Activated naive CD4-positive, alpha-beta T cell treated with anti-CD3 and anti-CD28 coated beads, Interleukin-2, amount 10 ng/mL, durations not matched to agents 7 days and 5 days (primary cell): ENCODE data around the gene DDX49.

ENCODE experiments used
- CTCF ChIA-PET: fragments of 350-600 bp; sonication (Branson Sonifier 250); formaldehyde crosslinking; loops from one replicate; lab custom pipeline; 2021; ENCODE audit warnings: antibody characterized with exemption; lab: Charles Lee
- DNase-seq: peaks from one replicate; pipeline ENCODE4 v3.0.0-alpha.2; 2020
- H3K27ac Mint-ChIP-seq: one replicate; pipeline ENCODE4 v1.8.0; 2021; ENCODE audit warnings: mild to moderate bottlenecking, moderate library complexity, mixed read lengths
- H3K27me3 Mint-ChIP-seq: one replicate; pipeline ENCODE4 v1.8.0; 2021; ENCODE audit warnings: mild to moderate bottlenecking, mixed read lengths
- H3K36me3 Mint-ChIP-seq: one replicate; pipeline ENCODE4 v1.8.0; 2021; ENCODE audit warnings: mixed read lengths
- H3K4me1 Mint-ChIP-seq: one replicate; pipeline ENCODE4 v1.8.0; 2021; ENCODE audit warnings: mixed read lengths
- H3K4me3 Mint-ChIP-seq: one replicate; pipeline ENCODE4 v1.8.0; 2021; ENCODE audit warnings: mild to moderate bottlenecking, moderate library complexity, mixed read lengths
- H3K9me3 Mint-ChIP-seq: one replicate; pipeline ENCODE4 v1.8.0; 2021; ENCODE audit warnings: mixed read lengths

The DDX49 gene

DNA sequence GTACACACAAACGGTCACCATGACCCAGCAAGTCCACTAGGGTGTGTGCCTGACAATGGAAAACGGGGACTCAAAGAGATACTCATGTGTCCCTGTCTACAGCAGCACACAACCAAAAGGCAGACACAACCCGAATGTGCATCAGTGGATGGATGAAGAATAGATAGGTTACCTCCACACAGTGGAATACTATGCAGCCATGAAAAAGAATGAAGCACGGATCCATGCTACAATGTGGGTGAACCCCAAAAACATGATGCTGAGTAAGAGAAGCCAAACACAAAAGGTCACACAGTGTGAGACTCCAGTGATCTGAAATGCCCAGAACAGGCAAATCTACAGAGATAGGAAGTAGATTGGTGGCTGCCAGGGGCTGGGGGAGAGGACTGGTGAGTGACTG is 32.5 kb upstream of the DDX49 start:
- peaks cover 26% of the 10 kb centered on the region for H3K27me3 Mint-ChIP-seq

GRCh38 chr19:18889949-18890745 is 29.4 kb upstream of the DDX49 start:
- peaks cover 53% of the 10 kb centered on the region for H3K27me3 Mint-ChIP-seq
- no peaks in the 10 kb centered on the region for H3K4me1 Mint-ChIP-seq
- DNase-seq: no peak
- CTCF ChIA-PET: interaction anchor here (0.8 kb wide), 1 partner anchor 43 kb away, joined by 3 read pairs; no protein-coding TSS in a partner anchor
- H3K36me3 Mint-ChIP-seq: no peaks in the 10 kb centered on the region
- H3K4me3 Mint-ChIP-seq: no peak overlapping the region
- H3K27ac Mint-ChIP-seq: no peak overlapping the region
- no peaks in the 10 kb centered on the region for H3K9me3 Mint-ChIP-seq

More for the DNA sequence above, 32.5 kb upstream of the DDX49 start:
- DNase-seq: no peak
- H3K27ac Mint-ChIP-seq: no peak overlapping the region
- H3K9me3 Mint-ChIP-seq: no peaks in the 10 kb centered on the region
- CTCF ChIA-PET: no interaction called here
- no peaks in the 10 kb centered on the region for H3K36me3 Mint-ChIP-seq
- H3K4me1 Mint-ChIP-seq: no peaks in the 10 kb centered on the region
- no peak overlapping the region for H3K4me3 Mint-ChIP-seq

DNA sequence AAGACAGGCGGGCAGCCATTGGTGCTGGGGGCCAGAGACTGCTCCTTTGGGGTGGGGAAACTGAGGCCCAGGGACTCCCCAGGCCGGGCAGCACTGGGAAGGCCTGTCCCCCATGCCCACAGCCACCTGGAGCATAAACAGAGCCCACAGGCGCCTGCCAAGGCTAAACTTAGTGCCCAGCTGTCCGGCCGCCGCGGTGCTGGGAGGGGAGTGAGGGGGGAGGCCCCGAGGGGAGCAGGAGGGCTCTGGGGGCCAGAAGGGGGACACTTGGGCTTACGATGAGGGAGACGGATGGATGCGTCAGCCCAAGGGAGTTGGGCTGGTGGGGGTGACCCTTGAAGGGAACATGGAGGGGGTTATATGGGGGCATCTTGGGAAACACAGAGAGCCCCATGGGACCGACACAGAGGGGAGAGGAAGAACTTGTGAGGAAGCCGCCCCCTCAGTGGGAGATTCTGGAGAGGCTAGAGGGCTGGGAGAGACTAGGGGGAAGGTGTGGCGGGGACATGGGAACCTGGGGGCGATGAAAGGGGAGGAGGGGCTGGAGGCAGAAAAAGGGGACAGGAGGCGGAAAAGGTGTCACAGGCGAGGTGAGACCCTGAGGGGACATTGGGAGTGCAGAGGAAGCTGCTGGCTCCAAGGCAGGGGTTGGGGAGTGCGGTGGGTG is 25.8 kb upstream of the DDX49 start:
- peaks cover 5% of the 10 kb centered on the region for H3K36me3 Mint-ChIP-seq
- CTCF ChIA-PET: no interaction called here
- no peak overlapping the region for H3K4me3 Mint-ChIP-seq
- no peaks in the 10 kb centered on the region for H3K9me3 Mint-ChIP-seq
- peaks cover 73% of the 10 kb centered on the region for H3K27me3 Mint-ChIP-seq
- no peak for DNase-seq
- H3K4me1 Mint-ChIP-seq: peaks cover 8% of the 10 kb centered on the region
- H3K27ac Mint-ChIP-seq: no peak overlapping the region

GRCh38 chr19:18894254-18895037 is 25.1 kb upstream of the DDX49 start:
- Mint-ChIP-seq H3K4me3 (no peak overlapping the region), H3K27me3 (peaks cover 72% of the 10 kb centered on the region), H3K36me3 (peaks cover 5% of the 10 kb centered on the region), H3K27ac (no peak overlapping the region), H3K4me1 (peaks cover 8% of the 10 kb centered on the region), H3K9me3 (no peaks in the 10 kb centered on the region)
- CTCF ChIA-PET: interaction anchor here (1.2 kb wide), 1 partner anchor 14 kb away, joined by 3 read pairs; no protein-coding TSS in a partner anchor
- DNase-seq: no peak

- peaks cover 8% of the 10 kb centered on the region for H3K4me1 Mint-ChIP-seq
- CTCF ChIA-PET: interaction anchor here (1.2 kb wide), 1 partner anchor 15 kb away, joined by 3 read pairs; no protein-coding TSS in a partner anchor
- peaks cover 5% of the 10 kb centered on the region for H3K36me3 Mint-ChIP-seq
- H3K27ac Mint-ChIP-seq: no peak overlapping the region
- H3K27me3 Mint-ChIP-seq: peaks cover 65% of the 10 kb centered on the region
- H3K4me3 Mint-ChIP-seq: no peak overlapping the region
- no peak for DNase-seq
- H3K9me3 Mint-ChIP-seq: no peaks in the 10 kb centered on the region
Observed at GRCh38 chr19:18895038-18895823, 24.3 kb upstream of the DDX49 start.

DNA sequence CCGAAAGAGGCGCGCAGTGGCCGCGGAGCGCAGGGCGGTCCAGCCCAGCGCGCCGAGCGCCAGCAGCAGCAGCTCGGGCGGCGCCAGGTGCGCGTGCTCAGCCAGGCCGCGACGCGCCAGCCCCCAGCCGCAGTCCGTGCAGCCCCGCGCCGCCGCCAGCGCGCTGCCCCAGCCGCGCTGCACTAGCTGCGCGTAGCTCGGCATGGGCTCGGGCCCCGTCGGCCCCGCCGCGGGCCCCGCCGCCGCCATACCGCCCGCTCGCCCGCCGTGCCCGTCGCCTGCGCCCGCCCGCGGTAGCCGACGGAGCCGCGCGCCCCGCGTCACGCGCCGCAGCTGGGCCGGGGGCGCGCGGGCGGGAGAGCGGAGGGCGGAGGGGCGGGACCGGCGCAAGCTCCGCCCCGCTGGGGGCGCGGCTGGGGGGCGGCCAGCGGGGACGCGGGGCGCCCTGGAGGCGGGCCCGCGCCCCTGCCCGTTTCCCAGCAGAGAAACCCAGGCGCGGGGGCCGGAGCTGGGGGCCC is 23.6 kb upstream of the DDX49 start, which contains the start of gene CERS1:
CERS1 (minus strand) TSS at position 335 of the 518 bp plus-strand sequence; CDS start at position 249, 86 bp downstream.
- Mint-ChIP-seq H3K27me3 (peaks cover 59% of the 10 kb centered on the region), H3K36me3 (peaks cover 8% of the 10 kb centered on the region), H3K27ac (no peak within 1 kb of the TSS), H3K4me1 (peaks cover 8% of the 10 kb centered on the region), H3K9me3 (no peaks in the 10 kb centered on the region), H3K4me3 (no peak within 1 kb of the TSS)
- CTCF ChIA-PET: no interaction called here
- no peak for DNase-seq

DNA sequence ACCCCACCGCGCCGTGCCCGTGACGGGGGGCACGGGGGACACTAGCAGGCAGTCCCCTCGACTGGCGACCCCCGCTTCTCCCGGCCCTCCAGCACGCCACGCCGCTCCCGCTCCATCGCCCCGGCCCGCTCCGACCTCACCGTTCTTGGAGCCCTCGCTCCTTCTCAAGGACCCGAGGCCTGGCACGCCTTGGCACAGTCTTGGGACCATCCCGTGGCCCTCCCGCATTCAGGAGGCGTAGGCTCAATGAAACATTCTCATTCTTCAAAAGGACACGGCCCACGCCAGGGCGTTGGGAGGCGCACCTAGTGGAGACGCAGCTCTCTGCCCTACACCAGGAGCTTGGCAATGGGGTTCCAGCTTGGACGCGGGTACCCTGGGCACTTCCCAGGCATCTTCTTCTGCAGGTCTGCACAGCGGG is 23.1 kb upstream of the DDX49 start:
- Mint-ChIP-seq H3K36me3 (peaks cover 13% of the 10 kb centered on the region), H3K4me1 (peaks cover 8% of the 10 kb centered on the region), H3K27ac (no peak overlapping the region), H3K4me3 (no peak overlapping the region), H3K27me3 (peaks cover 57% of the 10 kb centered on the region), H3K9me3 (no peaks in the 10 kb centered on the region)
- CTCF ChIA-PET: no interaction called here
- DNase-seq: no peak

GRCh38 chr19:18897094-18898029 is 22.2 kb upstream of the DDX49 start:
- H3K27ac Mint-ChIP-seq: no peak overlapping the region
- CTCF ChIA-PET: interaction anchor here (0.6 kb wide), 1 partner anchor 619 kb away, joined by 4 read pairs; no protein-coding TSS in a partner anchor

GRCh38 chr19:18898081-18898606 is 21.4 kb upstream of the DDX49 start:
- no peak overlapping the region for H3K4me3 Mint-ChIP-seq
- DNase-seq: no peak
- H3K27ac Mint-ChIP-seq: no peak overlapping the region
- peaks cover 45% of the 10 kb centered on the region for H3K27me3 Mint-ChIP-seq
- H3K4me1 Mint-ChIP-seq: peaks cover 8% of the 10 kb centered on the region
- H3K9me3 Mint-ChIP-seq: no peaks in the 10 kb centered on the region
- peaks cover 17% of the 10 kb centered on the region for H3K36me3 Mint-ChIP-seq
- CTCF ChIA-PET: no interaction called here

More at GRCh38 chr19:18897094-18898029, 22.2 kb upstream of the DDX49 start:
- no peak overlapping the region for H3K4me3 Mint-ChIP-seq
- DNase-seq: no peak
- no peaks in the 10 kb centered on the region for H3K9me3 Mint-ChIP-seq
- peaks cover 15% of the 10 kb centered on the region for H3K36me3 Mint-ChIP-seq
- peaks cover 53% of the 10 kb centered on the region for H3K27me3 Mint-ChIP-seq
- H3K4me1 Mint-ChIP-seq: peaks cover 8% of the 10 kb centered on the region

DNA sequence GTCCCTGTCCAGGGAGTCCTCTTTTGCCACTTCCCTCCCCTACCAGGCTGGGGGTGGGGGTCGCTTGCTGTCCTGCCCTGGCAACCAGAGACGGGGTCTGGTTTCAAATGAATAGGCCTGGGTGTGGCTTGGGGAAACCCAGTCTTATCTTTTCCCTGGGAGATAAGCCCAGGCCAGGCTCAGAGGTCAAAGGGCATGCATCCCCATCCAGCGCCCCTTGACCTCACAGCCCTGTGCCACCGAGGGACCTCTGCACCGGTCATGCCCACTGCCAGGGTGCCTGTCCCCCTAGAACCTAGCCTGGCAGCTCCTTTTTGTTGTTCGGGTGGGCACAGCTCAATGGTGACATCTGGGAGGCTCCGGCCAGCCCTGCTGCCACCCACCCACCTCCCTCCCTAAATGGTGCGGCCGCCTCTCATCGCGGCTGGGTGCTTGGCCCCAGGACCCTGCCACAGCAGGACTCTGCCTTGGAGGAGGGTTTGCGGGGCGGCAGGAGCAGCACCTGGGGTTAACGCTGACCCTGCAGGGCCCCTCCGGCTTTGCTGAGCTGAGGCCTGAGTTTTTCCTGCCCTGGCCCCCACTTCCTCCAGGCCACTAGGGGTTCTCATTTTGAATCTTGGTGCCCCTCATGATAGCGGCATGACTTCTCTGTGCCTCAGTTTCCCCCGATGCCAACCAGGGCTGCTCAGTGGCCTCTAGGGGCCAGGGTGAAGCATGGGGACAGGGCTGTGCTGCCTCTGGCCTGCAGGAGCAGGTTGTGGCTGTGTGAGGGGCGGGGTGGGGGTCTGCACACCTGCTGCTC is 20.7 kb upstream of the DDX49 start:
- CTCF ChIA-PET: no interaction called here
- no peak overlapping the region for H3K4me3 Mint-ChIP-seq
- peaks cover 21% of the 10 kb centered on the region for H3K36me3 Mint-ChIP-seq
- H3K9me3 Mint-ChIP-seq: no peaks in the 10 kb centered on the region
- H3K27ac Mint-ChIP-seq: no peak overlapping the region
- H3K4me1 Mint-ChIP-seq: peaks cover 8% of the 10 kb centered on the region
- DNase-seq: no peak
- H3K27me3 Mint-ChIP-seq: peaks cover 38% of the 10 kb centered on the region

GRCh38 chr19:18899624-18900560 is 19.6 kb upstream of the DDX49 start:
- peaks cover 27% of the 10 kb centered on the region for H3K27me3 Mint-ChIP-seq
- H3K36me3 Mint-ChIP-seq: peaks cover 22% of the 10 kb centered on the region
- H3K4me3 Mint-ChIP-seq: no peak overlapping the region
- no peak overlapping the region for H3K27ac Mint-ChIP-seq
- no peak for DNase-seq
- CTCF ChIA-PET: no interaction called here
- no peaks in the 10 kb centered on the region for H3K9me3 Mint-ChIP-seq
- peaks cover 8% of the 10 kb centered on the region for H3K4me1 Mint-ChIP-seq
